Type B pancreatic cell (in vitro differentiated cells): ENCODE data around the gene FN3K. TPM values are rescaled to one million over a fixed set of nuclear protein-coding genes. Genes with fewer than 3 reads are reported as not detected.
A peak's percentile ranks its signal among the peaks of the same experiment; 100 is the strongest.

ENCODE experiments used
- DNase-seq: peaks from one replicate; pipeline ENCODE4 v3.0.0; 2021; ENCODE audit warnings: mixed read lengths; ENCODE audit not compliant: unreplicated experiment; ENCODE audit errors: extremely low spot score
- H3K27ac Mint-ChIP-seq: 2 replicates; pipeline ENCODE4 v1.8.0; 2021; ENCODE audit warnings: mild to moderate bottlenecking, mixed read lengths
- H3K27me3 Mint-ChIP-seq: 2 replicates; pipeline ENCODE4 v1.8.0; 2021; ENCODE audit warnings: mixed read lengths
- H3K36me3 Mint-ChIP-seq: 2 replicates; pipeline ENCODE4 v1.8.0; 2021; ENCODE audit warnings: mixed read lengths
- H3K4me1 Mint-ChIP-seq: one replicate; pipeline ENCODE4 v1.8.0; 2021; ENCODE audit warnings: mixed read lengths; ENCODE audit not compliant: unreplicated experiment
- H3K4me3 Mint-ChIP-seq: 2 replicates; pipeline ENCODE4 v1.8.0; 2021; ENCODE audit warnings: mild to moderate bottlenecking, mixed read lengths
- H3K9me3 Mint-ChIP-seq: 2 replicates; pipeline ENCODE4 v1.8.0; 2021; ENCODE audit warnings: mixed read lengths
- CTCF ChIP-seq: fragments of 200-600 bp; sonication (generic); conservative IDR thresholded peaks from 2 replicates; pipeline ENCODE4 v1.5.0; 2021; ENCODE audit warnings: antibody characterized with exemption, mild to moderate bottlenecking
- total RNA-seq: library from RNA; stranded (reverse); gene quantifications from 2 replicates; pipeline ENCODE4 v1.2.1, GENCODE V29; 2021; ENCODE audit warnings: low replicate concordance

Gene FN3K
- total RNA-seq, 1 donor from 2014 or later, result 31.3 TPM

DNA sequence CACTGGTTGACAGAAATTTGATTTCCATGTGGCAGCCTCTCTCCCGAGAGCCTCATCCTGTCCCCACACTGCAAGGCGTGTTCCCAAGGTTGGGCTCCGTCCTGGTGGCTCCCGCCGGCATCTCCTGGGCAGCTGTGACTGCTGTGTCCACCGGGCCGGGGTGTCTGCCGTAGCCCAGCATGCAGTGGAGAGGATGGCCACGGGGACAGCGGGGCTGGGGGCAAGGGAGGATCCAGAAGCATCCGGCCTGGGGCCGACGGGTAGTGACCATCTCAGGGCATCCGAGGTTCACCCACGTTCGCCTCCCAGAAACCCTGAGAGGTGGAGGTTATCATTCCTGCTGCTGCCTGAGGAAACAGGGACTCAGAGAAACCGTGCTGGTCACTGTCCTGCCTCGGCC lies 29.7 kb upstream of the FN3K start:
- no peak for TF ChIP-seq CTCF
- DNase-seq, result no peak
- H3K36me3 Mint-ChIP-seq, result no peaks in the 10 kb centered on the region
- no peaks in the 10 kb centered on the region for H3K27me3 Mint-ChIP-seq
- H3K27ac Mint-ChIP-seq, result no peak overlapping the region
- H3K4me1 Mint-ChIP-seq, result no peaks in the 10 kb centered on the region
- H3K4me3 Mint-ChIP-seq, result no peak overlapping the region
- no peaks in the 10 kb centered on the region for H3K9me3 Mint-ChIP-seq

- Mint-ChIP-seq H3K27ac (no peak overlapping the region), H3K9me3 (no peaks in the 10 kb centered on the region), H3K4me3 (no peak overlapping the region), H3K4me1 (no peaks in the 10 kb centered on the region), H3K36me3 (no peaks in the 10 kb centered on the region), H3K27me3 (no peaks in the 10 kb centered on the region)
- no peak for TF ChIP-seq CTCF
- DNase-seq, result no peak
Observed at GRCh38 chr17:82709024-82709675, 26.3 kb upstream of the FN3K start.

DNA sequence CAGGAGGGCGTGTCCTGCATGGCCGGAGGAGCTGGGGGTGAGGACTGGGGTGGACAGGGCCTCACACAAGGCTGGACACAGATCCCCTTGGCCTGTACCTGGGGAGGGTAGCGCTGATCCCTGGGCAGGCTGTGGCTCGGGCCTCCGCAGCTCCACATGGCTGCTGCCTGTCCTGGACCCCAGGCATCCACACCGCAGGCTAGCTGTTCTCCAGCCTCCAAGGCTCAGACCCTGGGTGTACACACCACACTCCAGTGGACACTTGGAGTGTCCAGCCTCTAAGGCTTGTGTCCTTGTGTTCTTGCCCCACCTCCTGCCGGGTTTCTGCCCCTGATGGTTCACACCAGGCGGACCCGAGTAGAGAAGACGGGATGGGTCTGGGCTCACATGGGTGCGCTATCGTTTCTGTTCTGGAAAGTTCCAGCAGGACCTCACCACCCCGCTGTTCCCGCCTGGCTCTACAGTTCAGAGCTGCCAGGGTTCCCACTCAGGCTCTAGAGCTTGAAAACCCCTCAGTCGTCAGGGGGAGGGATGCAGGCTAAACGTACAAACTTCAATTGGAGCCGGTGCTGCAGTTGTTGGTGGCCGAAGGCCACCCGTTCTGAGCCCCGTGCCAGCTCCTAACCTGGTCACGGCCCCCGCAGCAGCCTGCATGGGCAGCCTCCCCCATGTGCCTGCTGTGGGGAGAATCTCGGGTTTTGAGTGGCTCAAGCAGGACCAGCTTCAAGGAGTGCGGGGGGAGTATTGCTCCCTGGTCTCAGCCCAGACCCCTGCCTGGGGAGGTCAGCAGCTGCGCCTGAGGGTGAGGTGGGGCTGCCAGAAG lies 25.5 kb upstream of the FN3K start:
- Mint-ChIP-seq H3K27ac (no peak overlapping the region), H3K4me1 (no peaks in the 10 kb centered on the region), H3K36me3 (no peaks in the 10 kb centered on the region), H3K4me3 (no peak overlapping the region), H3K9me3 (no peaks in the 10 kb centered on the region), H3K27me3 (no peaks in the 10 kb centered on the region)
- no peak for DNase-seq
- no peak for TF ChIP-seq CTCF

DNA sequence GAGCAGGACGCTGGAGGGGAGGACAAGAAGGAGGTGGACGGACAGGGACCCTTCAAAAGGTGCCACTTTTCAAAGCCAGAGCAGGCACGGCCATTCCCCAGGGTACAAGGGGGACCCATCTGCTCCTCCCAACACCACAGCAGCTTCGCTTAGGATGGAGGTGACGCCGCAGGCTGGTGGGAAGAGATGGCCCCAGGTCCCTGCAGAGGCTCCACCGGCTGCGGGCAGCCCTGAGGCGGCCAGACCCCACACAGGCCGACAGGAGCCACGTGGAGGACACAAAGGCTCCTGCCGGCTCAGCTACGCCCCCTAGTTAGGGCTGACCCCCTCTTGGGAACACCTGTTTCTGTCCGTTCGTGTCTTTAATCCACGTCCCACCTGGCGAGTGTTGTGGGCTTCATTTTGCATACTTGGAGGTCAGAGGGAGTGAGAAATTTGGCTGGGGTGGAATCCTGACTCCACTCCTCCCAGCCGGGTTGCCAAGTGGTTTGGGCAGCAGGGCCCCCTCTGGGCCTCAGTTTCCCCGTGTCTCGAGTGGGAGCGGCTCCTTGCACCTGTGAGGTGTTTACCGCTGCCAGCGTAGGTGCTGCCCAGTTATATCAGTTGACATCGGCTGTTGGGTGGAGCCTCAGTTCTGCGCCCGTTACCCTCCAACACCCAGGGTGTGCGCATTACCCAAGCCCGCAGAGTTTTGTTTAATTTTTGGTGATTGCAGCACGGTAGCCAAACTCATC lies 24.7 kb upstream of the FN3K start:
- no peak for TF ChIP-seq CTCF
- DNase-seq, result no peak
- no peaks in the 10 kb centered on the region for H3K27me3 Mint-ChIP-seq
- H3K36me3 Mint-ChIP-seq, result no peaks in the 10 kb centered on the region
- H3K4me1 Mint-ChIP-seq, result no peaks in the 10 kb centered on the region
- H3K4me3 Mint-ChIP-seq, result no peak overlapping the region
- no peaks in the 10 kb centered on the region for H3K9me3 Mint-ChIP-seq
- no peak overlapping the region for H3K27ac Mint-ChIP-seq

GRCh38 chr17:82713071-82713723 lies 22.2 kb upstream of the FN3K start:
- H3K4me3 Mint-ChIP-seq, result peak overlapping the region; percentile 64
- peaks cover 6% of the 10 kb centered on the region for H3K36me3 Mint-ChIP-seq
- no peak for TF ChIP-seq CTCF
- H3K9me3 Mint-ChIP-seq, result no peaks in the 10 kb centered on the region
- H3K27ac Mint-ChIP-seq, result no peak overlapping the region
- no peak for DNase-seq
- no peaks in the 10 kb centered on the region for H3K27me3 Mint-ChIP-seq
- H3K4me1 Mint-ChIP-seq, result peaks cover 8% of the 10 kb centered on the region
